IMR-90 (cell line): ENCODE measurements around the gene AQP12A. TPM values are rescaled to one million over a fixed set of nuclear protein-coding genes. Genes with fewer than 3 reads are reported as not detected.

ENCODE experiments used
- ATAC-seq: fragments of 200-7000 bp; cut with Tn5 transposase; 2 replicates; pipeline ENCODE4 v1.9.1; 2020; ENCODE audit warnings: low read depth, mild to moderate bottlenecking, moderate library complexity
- BruUV-seq: library from RNA; stranded (reverse); fragments of 400-500 nt; replicated peaks from 2 replicates; lab custom pipeline; 2021; lab: Mats Ljungman, UMichigan
- CTCF ChIA-PET: fragments of 300-600 bp; formaldehyde crosslinking; extraction: SDS; loops from one replicate; lab custom pipeline; 2021; ENCODE audit warnings: antibody characterized with exemption; lab: Yijun Ruan, JAX
- POLR2A ChIA-PET: fragments of 300-600 bp; sonication (Branson Sonifier 250); formaldehyde crosslinking; loops from one replicate; lab custom pipeline; 2022; ENCODE audit warnings: antibody characterized with exemption; ENCODE audit not compliant: unreplicated experiment; lab: Charles Lee
- DNase-seq: peaks from one replicate; pipeline ENCODE4 v3.0.0; 2013
- H2AFZ ChIP-seq: replicated peaks from 2 replicates; pipeline ENCODE3; 2013; ENCODE audit warnings: low read length, mild to moderate bottlenecking; ENCODE audit not compliant: poor library complexity
- H2AK5ac ChIP-seq: 2 replicates; pipeline ENCODE4 v1.6.1; 2013; ENCODE audit warnings: low read depth, low read length, inconsistent platforms
- H2AK9ac ChIP-seq: replicated peaks from 2 replicates; pipeline ENCODE3; 2013; ENCODE audit warnings: mild to moderate bottlenecking, low read depth, low read length, moderate library complexity; ENCODE audit not compliant: poor library complexity
- H2BK120ac ChIP-seq: 2 replicates; pipeline ENCODE4 v1.6.1; 2013; ENCODE audit warnings: low read depth, low read length, inconsistent platforms
- H2BK15ac ChIP-seq: 3 replicates; pipeline ENCODE4 v1.6.1; 2013; ENCODE audit warnings: low read depth, low read length, inconsistent platforms
- H2BK20ac ChIP-seq: 2 replicates; pipeline ENCODE4 v1.6.1; 2013; ENCODE audit warnings: low read depth, mild to moderate bottlenecking, inconsistent platforms, low read length, moderate library complexity
- H2BK5ac ChIP-seq: 2 replicates; pipeline ENCODE4 v1.6.1; 2013; ENCODE audit warnings: mild to moderate bottlenecking, low read depth, low read length, inconsistent platforms; ENCODE audit not compliant: poor library complexity, severe bottlenecking
- H3K14ac ChIP-seq: replicated peaks from 2 replicates; pipeline ENCODE4 v1.6.1; 2013; ENCODE audit warnings: low read depth, low read length, inconsistent platforms
- H3K18ac ChIP-seq: 2 replicates; pipeline ENCODE4 v1.6.1; 2013; ENCODE audit warnings: low read depth, low read length, control low read depth
- H3K23ac ChIP-seq: 2 replicates; pipeline ENCODE4 v1.6.1; 2013; ENCODE audit warnings: low read depth, low read length, inconsistent platforms
- H3K27ac ChIP-seq: 2 replicates; pipeline ENCODE4 v1.5.1; 2013; ENCODE audit warnings: mild to moderate bottlenecking, control low read depth, low read length; ENCODE audit not compliant: insufficient read depth
- H3K27me3 ChIP-seq: 2 replicates; pipeline ENCODE4 v1.6.1; 2013; ENCODE audit warnings: low read length; ENCODE audit not compliant: control insufficient read depth, insufficient read depth
- H3K36me3 ChIP-seq: 2 replicates; pipeline ENCODE4 v1.6.1; 2013; ENCODE audit warnings: low read length, mixed read lengths; ENCODE audit not compliant: control insufficient read depth, insufficient read depth
- H3K4ac ChIP-seq: 2 replicates; pipeline ENCODE4 v1.6.1; 2013; ENCODE audit warnings: low read depth, low read length, inconsistent platforms
- H3K4me1 ChIP-seq: 2 replicates; pipeline ENCODE4 v1.6.1; 2013; ENCODE audit warnings: low read length, mixed read lengths; ENCODE audit not compliant: control insufficient read depth, insufficient read depth
- H3K4me2 ChIP-seq: 2 replicates; pipeline ENCODE4 v1.6.1; 2013; ENCODE audit warnings: low read depth, mild to moderate bottlenecking, control low read depth, low read length, moderate library complexity
- H3K4me3 ChIP-seq: 2 replicates; pipeline ENCODE4 v1.5.1; 2013; ENCODE audit warnings: low read depth, mild to moderate bottlenecking, control low read depth, low read length, moderate library complexity; ENCODE audit not compliant: insufficient read depth
- H3K56ac ChIP-seq: 2 replicates; pipeline ENCODE4 v1.6.1; 2013; ENCODE audit warnings: low read length, inconsistent platforms; ENCODE audit not compliant: insufficient read depth; ENCODE audit errors: extremely low read depth
- H3K79me1 ChIP-seq, 2 experiments: 2 replicates each; pipeline ENCODE4 v1.6.1; 2013; ENCODE audit warnings: low read length in 2 of 2, inconsistent platforms in 1 of 2, low read depth in 1 of 2
- H3K9ac ChIP-seq: 2 replicates; pipeline ENCODE4 v1.6.1; 2013; ENCODE audit warnings: low read depth, low read length, control low read depth
- H3K9me1 ChIP-seq: 2 replicates; pipeline ENCODE4 v1.6.1; 2013; ENCODE audit warnings: low read length, inconsistent platforms; ENCODE audit not compliant: insufficient read depth
- H3K9me3 ChIP-seq: 2 replicates; pipeline ENCODE4 v1.6.1; 2013; ENCODE audit warnings: low read length; ENCODE audit not compliant: control insufficient read depth, insufficient read depth
- H4K20me1 ChIP-seq: 2 replicates; pipeline ENCODE4 v1.6.1; 2013; ENCODE audit warnings: low read length, inconsistent platforms; ENCODE audit not compliant: insufficient read depth
- H4K5ac ChIP-seq: 2 replicates; pipeline ENCODE4 v1.6.1; 2013; ENCODE audit warnings: mild to moderate bottlenecking, low read depth, low read length, control low read depth
- H4K8ac ChIP-seq, 2 experiments: 2 replicates each; pipeline ENCODE4 v1.6.1; 2013; ENCODE audit warnings: low read depth in 2 of 2, low read length in 2 of 2, control low read depth in 1 of 2, inconsistent platforms in 1 of 2
- H4K91ac ChIP-seq: 2 replicates; pipeline ENCODE4 v1.6.1; 2013; ENCODE audit warnings: low read depth, low read length, inconsistent platforms; ENCODE audit not compliant: insufficient read depth
- BHLHE40 ChIP-seq: fragments of 150-350 bp; IDR thresholded peaks from 2 replicates; pipeline ENCODE4 v1.6.1; 2016; ENCODE audit warnings: mild to moderate bottlenecking, low read depth, low read length
- CEBPB ChIP-seq: IDR thresholded peaks from 2 replicates; pipeline ENCODE4 v1.6.1; 2012; ENCODE audit warnings: low read depth, low read length, improper control_type of control experiment
- FOS ChIP-seq: fragments of 150-350 bp; IDR thresholded peaks from 2 replicates; pipeline ENCODE4 v1.6.1; 2016; ENCODE audit warnings: low read depth, low read length
- MAFK ChIP-seq: IDR thresholded peaks from 2 replicates; pipeline ENCODE4 v1.6.1; 2012; ENCODE audit warnings: low read depth, low read length, improper control_type of control experiment
- MAZ ChIP-seq: IDR thresholded peaks from 2 replicates; pipeline ENCODE4 v1.6.1; 2012; ENCODE audit warnings: low read depth, mild to moderate bottlenecking, low read length, improper control_type of control experiment, moderate library complexity, borderline replicate concordance
- MXI1 ChIP-seq: IDR thresholded peaks from 2 replicates; pipeline ENCODE4 v1.6.1; 2012; ENCODE audit warnings: low read depth, mild to moderate bottlenecking, low read length, moderate library complexity, borderline replicate concordance
- NFE2L2 ChIP-seq: fragments of 150-350 bp; IDR thresholded peaks from 2 replicates; pipeline ENCODE4 v1.6.1; 2016; ENCODE audit warnings: low read depth, mild to moderate bottlenecking, low read length
- RAD21 ChIP-seq: IDR thresholded peaks from 2 replicates; pipeline ENCODE4 v1.6.1; 2012; ENCODE audit warnings: low read length, improper control_type of control experiment
- RCOR1 ChIP-seq: IDR thresholded peaks from 2 replicates; pipeline ENCODE4 v1.6.1; 2012; ENCODE audit warnings: mild to moderate bottlenecking, low read length, improper control_type of control experiment; ENCODE audit not compliant: insufficient replicate concordance
- USF2 ChIP-seq: fragments of 150-350 bp; IDR thresholded peaks from 2 replicates; pipeline ENCODE4 v1.6.1; 2017; ENCODE audit warnings: mild to moderate bottlenecking, antibody characterized with exemption, low read length, low read depth
- WGBS, 2 experiments: methylation state at CpG; one replicate each; pipeline versions ENCODE4 v1.1.5 to v1.1.7; 2013; ENCODE audit warnings: missing lambda C conversion rate in 2 of 2; ENCODE audit not compliant: insufficient read length in 1 of 2; ENCODE audit errors: extremely low coverage in 2 of 2; 5-methylcytosine and 5-hydroxymethylcytosine counted together
- dilution Hi-C: fragments of 300-500 bp; cut with HindIII; formaldehyde crosslinking; loops from one replicate; pipeline ENCODE4 v1.14.3; 2018; ENCODE audit warnings: low sequenced_read_pairs; ENCODE audit not compliant: unreplicated experiment
- in situ Hi-C: fragments of 300-500 bp; cut with MboI; formaldehyde crosslinking; loops from 3 replicates; pipeline ENCODE4 v1.14.3; 2019; ENCODE audit warnings: low sequenced_read_pairs, inconsistent platforms, mixed read lengths
- intact Hi-C: fragments of 100-400 bp; cut with micrococcal nuclease; formaldehyde crosslinking; loops from 2 replicates; pipeline ENCODE4 v1.10.0; 2022
- polyA plus RNA-seq, 3 experiments: library from polyadenylated mRNA; depleted of rRNA; stranded (reverse); fragments of >200 nt; gene quantifications; 2 replicates each; pipeline ENCODE4 v1.2.3, GENCODE V29; 2012; ENCODE audit warnings: low replicate concordance in 1 of 3
- total RNA-seq: library from RNA; depleted of rRNA; stranded (reverse); fragments of >200 nt; gene quantifications from 2 replicates; pipeline ENCODE4 v1.2.3, GENCODE V29; 2012

The AQP12A gene
- total and polyA plus RNA-seq, 2 of the 4 experiments (the other 2 are of a cell fraction): not detected

- Histone ChIP-seq H3K4me3 (no peak overlapping the region), H3K9me3 (no peaks in the 10 kb centered on the region; the same call in 1 of the 2 replicates), H3K18ac (no peak overlapping the region), H4K20me1 (no peaks in the 10 kb centered on the region), H2AFZ (no peak overlapping the region), H3K4me1 (no peaks in the 10 kb centered on the region), H3K14ac (no peak overlapping the region), H4K5ac (no peak overlapping the region), H2BK15ac (no peak overlapping the region), H4K8ac (no peak overlapping the region), H2AK9ac (no peak overlapping the region), H3K56ac (no peak overlapping the region), H3K23ac (no peak overlapping the region), H3K9ac (no peak overlapping the region), H3K4ac (no peak overlapping the region), H3K27me3 (peaks cover 76% of the 10 kb centered on the region), H2AK5ac (no peak overlapping the region), H3K79me1 (no peaks in the 10 kb centered on the region), H2BK5ac (no peak overlapping the region), H2BK20ac (no peak overlapping the region), H3K27ac (no peak overlapping the region), H3K9me1 (no peaks in the 10 kb centered on the region), H4K91ac (no peak overlapping the region), H3K4me2 (no peak overlapping the region), H3K36me3 (no peaks in the 10 kb centered on the region), H2BK120ac (no peak overlapping the region)
- no CpG with 5 or more reads among the region's 6 CpGs for WGBS, 2 experiments
- no TSS peak for BruUV-seq
- no peak for ATAC-seq
- no peak for DNase-seq
- intact Hi-C loops: no loop called here
- in situ Hi-C loops: no loop called here
- POLR2A ChIA-PET: no interaction called here
- dilution Hi-C loops: no loop called here
- TF ChIP-seq MAFK (no peak), BHLHE40 (no peak), FOS (no peak), MXI1 (no peak), RAD21 (no peak), CEBPB (no peak), RCOR1 (no peak), NFE2L2 (no peak), MAZ (no peak), USF2 (no peak)
- CTCF ChIA-PET: no interaction called here
Measured at GRCh38 chr2:240648155-240648649, 43.5 kb upstream of the AQP12A start.
